ENCODE measurements around the gene KLK7. TPM values are rescaled to one million over a fixed set of nuclear protein-coding genes. Genes with fewer than 3 reads are reported as not detected.

Gene KLK7
- total RNA-seq, 1 experiment from 2014 or later, result not detected

GRCh38 chr19:50978772-50979390, 4.8 kb downstream of the KLK7 start:
- Histone ChIP-seq H3K27ac (ENCODE audit: low read depth, low read length, poor library complexity, severe bottlenecking) (no peak overlapping the region), H3K27me3 (replicated peaks; ENCODE audit: insufficient read depth, low read depth, low read length, poor library complexity) (peaks cover 56% of the 10 kb centered on the region), H3K4me3 (ENCODE audit: low read depth, low read length, poor library complexity, severe bottlenecking) (no peak overlapping the region), H3K4me1 (ENCODE audit: insufficient read depth, low read length, poor library complexity, severe bottlenecking) (no peaks in the 10 kb centered on the region), H3K9me3 (ENCODE audit: low read depth, low read length, poor library complexity, severe bottlenecking) (no peaks in the 10 kb centered on the region), H3K36me3 (ENCODE audit: insufficient read depth, low read length, poor library complexity, severe bottlenecking) (no peaks in the 10 kb centered on the region)
- no TSS peak for BruUV-seq (replicated peaks)
- POLR2A ChIA-PET (ENCODE audit: low non-redundant PET), result no interaction called here
- TF ChIP-seq, protein P1, sequence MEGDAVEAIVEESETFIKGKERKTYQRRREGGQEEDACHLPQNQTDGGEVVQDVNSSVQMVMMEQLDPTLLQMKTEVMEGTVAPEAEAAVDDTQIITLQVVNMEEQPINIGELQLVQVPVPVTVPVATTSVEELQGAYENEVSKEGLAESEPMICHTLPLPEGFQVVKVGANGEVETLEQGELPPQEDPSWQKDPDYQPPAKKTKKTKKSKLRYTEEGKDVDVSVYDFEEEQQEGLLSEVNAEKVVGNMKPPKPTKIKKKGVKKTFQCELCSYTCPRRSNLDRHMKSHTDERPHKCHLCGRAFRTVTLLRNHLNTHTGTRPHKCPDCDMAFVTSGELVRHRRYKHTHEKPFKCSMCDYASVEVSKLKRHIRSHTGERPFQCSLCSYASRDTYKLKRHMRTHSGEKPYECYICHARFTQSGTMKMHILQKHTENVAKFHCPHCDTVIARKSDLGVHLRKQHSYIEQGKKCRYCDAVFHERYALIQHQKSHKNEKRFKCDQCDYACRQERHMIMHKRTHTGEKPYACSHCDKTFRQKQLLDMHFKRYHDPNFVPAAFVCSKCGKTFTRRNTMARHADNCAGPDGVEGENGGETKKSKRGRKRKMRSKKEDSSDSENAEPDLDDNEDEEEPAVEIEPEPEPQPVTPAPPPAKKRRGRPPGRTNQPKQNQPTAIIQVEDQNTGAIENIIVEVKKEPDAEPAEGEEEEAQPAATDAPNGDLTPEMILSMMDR (conservative IDR thresholded peaks at IDR 0.05; ENCODE audit: low read depth, low read length), result no peak
- no peak for TF ChIP-seq EZH2 (IDR thresholded peaks at IDR 0.05; ENCODE audit: borderline replicate concordance, low read depth, low read length, poor library complexity, severe bottlenecking)
- CTCF ChIA-PET, result no interaction called here
- DNase-seq (ENCODE audit: low spot score), result no peak
- intact Hi-C loops (cut with micrococcal nuclease; ENCODE audit: unreplicated experiment), result no loop called here

DNA sequence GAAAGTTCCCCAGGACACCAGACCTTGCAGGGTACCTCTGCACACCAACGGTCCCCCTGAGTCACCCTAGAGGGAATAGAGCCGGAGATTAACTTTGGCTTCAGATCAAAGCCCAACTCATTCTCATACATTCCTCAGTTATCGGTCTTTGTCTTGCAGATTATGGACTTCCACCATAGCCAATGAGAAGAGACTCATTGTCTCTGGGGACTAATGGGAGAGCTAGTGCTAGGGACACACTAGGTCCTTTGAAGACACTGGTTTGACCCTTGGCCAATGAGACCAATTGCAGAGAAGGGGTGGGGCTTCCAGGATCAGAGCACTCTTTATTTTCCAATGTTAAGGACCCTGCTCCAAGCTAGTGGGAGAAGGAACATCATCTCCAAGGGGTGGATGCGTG, 6.1 kb downstream of the KLK7 start:
- H3K27me3 ChIP-seq (replicated peaks; ENCODE audit: insufficient read depth, low read depth, low read length, poor library complexity), result peaks cover 50% of the 10 kb centered on the region
- H3K4me3 ChIP-seq (ENCODE audit: low read depth, low read length, poor library complexity, severe bottlenecking), result no peak overlapping the region
- no peaks in the 10 kb centered on the region for H3K36me3 ChIP-seq (ENCODE audit: insufficient read depth, low read length, poor library complexity, severe bottlenecking)
- no TSS peak for BruUV-seq (replicated peaks)
- ChIA-PET CTCF (no interaction called here), POLR2A (ENCODE audit: low non-redundant PET) (no interaction called here)
- TF ChIP-seq, protein P1 (conservative IDR thresholded peaks at IDR 0.05; ENCODE audit: low read depth, low read length), result no peak
- no peak for TF ChIP-seq EZH2 (IDR thresholded peaks at IDR 0.05; ENCODE audit: borderline replicate concordance, low read depth, low read length, poor library complexity, severe bottlenecking)
- intact Hi-C loops (cut with micrococcal nuclease; ENCODE audit: unreplicated experiment), result no loop called here
- no peak for DNase-seq (ENCODE audit: low spot score)
- H3K4me1 ChIP-seq (ENCODE audit: insufficient read depth, low read length, poor library complexity, severe bottlenecking), result no peaks in the 10 kb centered on the region
- no peak overlapping the region for H3K27ac ChIP-seq (ENCODE audit: low read depth, low read length, poor library complexity, severe bottlenecking)
- H3K9me3 ChIP-seq (ENCODE audit: low read depth, low read length, poor library complexity, severe bottlenecking), result no peaks in the 10 kb centered on the region

DNA sequence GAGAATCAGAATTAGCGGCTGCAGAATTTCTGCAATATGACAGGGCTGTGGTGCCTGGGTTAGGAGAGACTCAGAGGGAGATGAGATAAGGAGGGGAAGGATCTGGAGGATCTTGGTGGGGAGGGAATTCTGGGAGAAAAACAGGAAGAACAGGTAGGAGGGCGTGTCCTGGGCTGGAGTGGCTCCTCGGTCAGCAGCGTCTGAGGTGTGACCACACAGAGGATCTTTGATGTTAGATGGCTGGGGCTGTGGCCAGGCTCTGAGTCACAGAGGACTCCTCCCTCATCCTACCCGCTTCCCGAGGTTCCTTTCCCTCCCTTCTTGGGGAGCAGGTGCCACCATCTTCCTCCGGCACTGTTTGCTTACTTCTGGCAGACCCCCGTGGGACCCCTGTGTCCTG, 8.0 kb downstream of the KLK7 start:
- no peak for DNase-seq (ENCODE audit: low spot score)
- BruUV-seq (replicated peaks), result no TSS peak
- POLR2A ChIA-PET (ENCODE audit: low non-redundant PET), result no interaction called here

More for the DNA sequence above, 8.0 kb downstream of the KLK7 start:
- H3K4me1 ChIP-seq (ENCODE audit: insufficient read depth, low read length, poor library complexity, severe bottlenecking), result no peaks in the 10 kb centered on the region
- H3K9me3 ChIP-seq (ENCODE audit: low read depth, low read length, poor library complexity, severe bottlenecking), result no peaks in the 10 kb centered on the region
- H3K27me3 ChIP-seq (replicated peaks; ENCODE audit: insufficient read depth, low read depth, low read length, poor library complexity), result peaks cover 42% of the 10 kb centered on the region
- TF ChIP-seq, protein P1 (conservative IDR thresholded peaks at IDR 0.05; ENCODE audit: low read depth, low read length), result no peak
- TF ChIP-seq EZH2 (IDR thresholded peaks at IDR 0.05; ENCODE audit: borderline replicate concordance, low read depth, low read length, poor library complexity, severe bottlenecking), result no peak
- no peaks in the 10 kb centered on the region for H3K36me3 ChIP-seq (ENCODE audit: insufficient read depth, low read length, poor library complexity, severe bottlenecking)
- intact Hi-C loops (cut with micrococcal nuclease; ENCODE audit: unreplicated experiment), result no loop called here
- CTCF ChIA-PET, result no interaction called here
- no peak overlapping the region for H3K27ac ChIP-seq (ENCODE audit: low read depth, low read length, poor library complexity, severe bottlenecking)
- H3K4me3 ChIP-seq (ENCODE audit: low read depth, low read length, poor library complexity, severe bottlenecking), result no peak overlapping the region
